ENCODE results near the gene RPS6KA2.

Gene RPS6KA2

GRCh38 chr6:166627033-166627874 lies at the start of gene RPS6KA2:
Gene RPS6KA2 (minus strand): TSS chr6:166627251. CDS start chr6:166627019, 232 bp downstream.
- peak; percentile 100 for DNase-seq
- in situ Hi-C loops (cut with MboI; ENCODE audit: low pct_unique_long_range_greater_than_20kb, low sequenced_read_pairs) = no loop called here

GRCh38 chr6:166676270-166676860 lies 49.3 kb upstream of the RPS6KA2 start:
- no peak for DNase-seq
- in situ Hi-C loops (cut with MboI; ENCODE audit: low pct_unique_long_range_greater_than_20kb, low sequenced_read_pairs) = no loop called here

- in situ Hi-C loops (cut with MboI; ENCODE audit: low pct_unique_long_range_greater_than_20kb, low sequenced_read_pairs) = no loop called here
- no peak for DNase-seq
Measured at GRCh38 chr6:166675736-166676135, 48.7 kb upstream of the RPS6KA2 start.

- DNase-seq = no peak
- in situ Hi-C loops (cut with MboI; ENCODE audit: low pct_unique_long_range_greater_than_20kb, low sequenced_read_pairs) = no loop called here
Measured at GRCh38 chr6:166673309-166673708, 46.3 kb upstream of the RPS6KA2 start.

- in situ Hi-C loops (cut with MboI; ENCODE audit: low pct_unique_long_range_greater_than_20kb, low sequenced_read_pairs) = no loop called here
- DNase-seq = no peak
Measured at GRCh38 chr6:166672624-166673206, 45.7 kb upstream of the RPS6KA2 start.

GRCh38 chr6:166672146-166672545 lies 45.1 kb upstream of the RPS6KA2 start:
- no peak for DNase-seq
- in situ Hi-C loops (cut with MboI; ENCODE audit: low pct_unique_long_range_greater_than_20kb, low sequenced_read_pairs) = no loop called here

GRCh38 chr6:166671434-166672081 lies 44.5 kb upstream of the RPS6KA2 start:
- in situ Hi-C loops (cut with MboI; ENCODE audit: low pct_unique_long_range_greater_than_20kb, low sequenced_read_pairs) = no loop called here
- no peak for DNase-seq

- no peak for DNase-seq
- in situ Hi-C loops (cut with MboI; ENCODE audit: low pct_unique_long_range_greater_than_20kb, low sequenced_read_pairs) = no loop called here
Measured at GRCh38 chr6:166670894-166671293, 43.8 kb upstream of the RPS6KA2 start.

- in situ Hi-C loops (cut with MboI; ENCODE audit: low pct_unique_long_range_greater_than_20kb, low sequenced_read_pairs) = no loop called here
- DNase-seq = no peak
Measured at GRCh38 chr6:166670013-166670412, 43.0 kb upstream of the RPS6KA2 start.

GRCh38 chr6:166667796-166668610 lies 41.0 kb upstream of the RPS6KA2 start:
- no peak for DNase-seq
- in situ Hi-C loops (cut with MboI; ENCODE audit: low pct_unique_long_range_greater_than_20kb, low sequenced_read_pairs) = no loop called here

GRCh38 chr6:166664135-166664534 lies 37.1 kb upstream of the RPS6KA2 start:
- DNase-seq = no peak
- in situ Hi-C loops (cut with MboI; ENCODE audit: low pct_unique_long_range_greater_than_20kb, low sequenced_read_pairs) = no loop called here

- DNase-seq = no peak
- in situ Hi-C loops (cut with MboI; ENCODE audit: low pct_unique_long_range_greater_than_20kb, low sequenced_read_pairs) = no loop called here
Measured at GRCh38 chr6:166663568-166663967, 36.5 kb upstream of the RPS6KA2 start.

- in situ Hi-C loops (cut with MboI; ENCODE audit: low pct_unique_long_range_greater_than_20kb, low sequenced_read_pairs) = no loop called here
- DNase-seq = no peak
Measured at GRCh38 chr6:166662690-166663089, 35.6 kb upstream of the RPS6KA2 start.

GRCh38 chr6:166661327-166662085 lies 34.5 kb upstream of the RPS6KA2 start:
- no peak for DNase-seq
- in situ Hi-C loops (cut with MboI; ENCODE audit: low pct_unique_long_range_greater_than_20kb, low sequenced_read_pairs) = no loop called here

- in situ Hi-C loops (cut with MboI; ENCODE audit: low pct_unique_long_range_greater_than_20kb, low sequenced_read_pairs) = no loop called here
- no peak for DNase-seq
Measured at GRCh38 chr6:166660157-166660688, 33.2 kb upstream of the RPS6KA2 start.

GRCh38 chr6:166659581-166659980 lies 32.5 kb upstream of the RPS6KA2 start:
- in situ Hi-C loops (cut with MboI; ENCODE audit: low pct_unique_long_range_greater_than_20kb, low sequenced_read_pairs) = no loop called here
- DNase-seq = no peak

GRCh38 chr6:166658792-166659150 lies 31.7 kb upstream of the RPS6KA2 start:
- DNase-seq = no peak
- in situ Hi-C loops (cut with MboI; ENCODE audit: low pct_unique_long_range_greater_than_20kb, low sequenced_read_pairs) = no loop called here

GRCh38 chr6:166658115-166658791 lies 31.2 kb upstream of the RPS6KA2 start:
- DNase-seq = no peak
- in situ Hi-C loops (cut with MboI; ENCODE audit: low pct_unique_long_range_greater_than_20kb, low sequenced_read_pairs) = no loop called here

All from KBM-7 (cell line).